Measurements from ENCODE around the gene CDH23. TPM values are rescaled to one million over a fixed set of nuclear protein-coding genes. Genes with fewer than 3 reads are reported as not detected.

CDH23 gene
- total RNA-seq, 2 experiments from 2014 or later, result 4.7 to 4.9 TPM

GRCh38 chr10:71429304-71429703 is 32.6 kb downstream of the CDH23 start:
- Mint-ChIP-seq H3K36me3 (ENCODE audit: low read depth) (no peaks in the 10 kb centered on the region), H3K27me3 (ENCODE audit: low read depth) (peaks cover 7% of the 10 kb centered on the region), H3K4me3 (no peak overlapping the region), H3K27ac (no peak overlapping the region), H3K4me1 (ENCODE audit: low read depth) (no peaks in the 10 kb centered on the region), H3K9me3 (ENCODE audit: insufficient read depth) (no peaks in the 10 kb centered on the region)
- DNase-seq (no peak), ATAC-seq (no peak)
- ChIA-PET CTCF (interaction anchor here (1.2 to 1.4 kb wide), 4 partner anchors 11 to 141 kb away, joined by 3 to 7 read pairs (median 4); no protein-coding TSS in a partner anchor), POLR2A (no interaction called here)

DNA sequence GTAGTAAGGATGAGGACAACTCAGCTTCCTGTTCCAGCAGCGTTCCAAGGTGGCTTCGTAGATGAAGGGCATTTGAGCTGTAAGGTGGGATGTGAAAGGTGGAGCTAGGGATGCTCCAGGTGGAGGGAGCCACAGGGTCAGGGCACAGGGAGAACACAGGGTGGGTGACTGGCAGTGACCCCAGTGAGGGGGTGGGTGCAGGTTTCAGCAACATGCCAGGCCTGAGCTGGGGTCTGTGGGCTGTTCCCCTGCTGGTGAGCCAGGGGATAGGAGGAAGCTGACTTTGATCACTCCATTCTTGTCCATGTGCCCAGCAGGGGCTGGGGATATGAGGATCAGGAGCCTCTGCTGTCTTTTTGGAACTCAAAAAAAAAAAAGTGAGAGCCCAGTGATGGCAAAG is 33.2 kb downstream of the CDH23 start:
- DNase-seq (no peak), ATAC-seq (no peak)
- no peaks in the 10 kb centered on the region for H3K36me3 Mint-ChIP-seq (ENCODE audit: low read depth)
- H3K4me1 Mint-ChIP-seq (ENCODE audit: low read depth), result peaks cover 3% of the 10 kb centered on the region
- ChIA-PET CTCF (interaction anchor here (0.8 to 1.4 kb wide), 4 partner anchors 11 to 140 kb away, joined by 3 to 7 read pairs (median 4); no protein-coding TSS in a partner anchor), POLR2A (no interaction called here)
- H3K4me3 Mint-ChIP-seq, result no peak overlapping the region
- H3K27me3 Mint-ChIP-seq (ENCODE audit: low read depth), result peaks cover 4% of the 10 kb centered on the region
- H3K27ac Mint-ChIP-seq, result no peak overlapping the region
- H3K9me3 Mint-ChIP-seq (ENCODE audit: insufficient read depth), result no peaks in the 10 kb centered on the region

DNA sequence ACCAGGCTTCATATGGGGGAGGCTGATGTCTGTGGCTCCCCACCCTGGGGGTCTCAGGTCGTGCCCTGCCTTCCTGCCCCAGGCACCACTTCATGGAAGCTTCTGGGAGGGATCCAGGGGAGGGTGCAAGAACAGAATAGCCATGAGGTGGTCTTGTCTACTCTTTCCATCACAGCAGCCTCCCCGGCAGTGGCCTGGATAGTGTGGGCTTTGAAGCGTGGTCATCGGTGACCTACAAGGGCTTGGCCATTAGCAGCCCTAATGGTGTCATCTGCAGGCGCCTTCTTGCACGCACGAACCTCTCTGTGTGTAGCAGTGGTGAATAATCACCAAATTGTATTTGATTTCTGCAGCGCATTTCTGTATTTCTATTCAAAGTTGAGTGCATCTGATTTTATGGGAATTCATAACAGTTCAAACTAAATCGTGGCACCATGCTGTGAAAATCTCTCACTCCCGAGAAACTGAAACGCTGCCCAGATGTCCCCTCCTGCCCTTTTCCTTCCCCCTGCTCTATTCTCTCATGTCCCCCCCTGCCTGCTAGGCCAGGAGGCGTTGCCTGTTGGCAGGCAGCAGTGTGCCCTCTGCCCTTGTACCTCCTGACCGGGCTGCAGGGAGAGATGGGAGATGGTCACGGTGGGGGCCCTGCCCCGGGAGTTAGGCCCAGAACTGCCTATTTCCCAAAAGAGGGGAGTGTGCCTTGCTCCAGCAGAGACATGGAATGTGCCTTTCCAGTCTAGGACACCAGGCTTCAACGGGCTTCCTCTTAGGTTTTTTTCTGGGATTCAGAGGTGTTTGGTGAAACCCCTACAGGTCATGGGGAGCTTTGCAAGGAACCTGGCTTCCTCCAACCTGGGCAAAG is 34.8 kb downstream of the CDH23 start:
- Mint-ChIP-seq H3K4me1 (ENCODE audit: low read depth) (peaks cover 3% of the 10 kb centered on the region), H3K9me3 (ENCODE audit: insufficient read depth) (no peaks in the 10 kb centered on the region), H3K27ac (no peak overlapping the region), H3K4me3 (no peak overlapping the region), H3K27me3 (ENCODE audit: low read depth) (no peaks in the 10 kb centered on the region), H3K36me3 (ENCODE audit: low read depth) (no peaks in the 10 kb centered on the region)
- CTCF ChIA-PET, result no interaction called here
- no peak for DNase-seq
- POLR2A ChIA-PET, result no interaction called here
- ATAC-seq, result no peak

GRCh38 chr10:71432101-71432905 is 35.6 kb downstream of the CDH23 start:
- DNase-seq, result no peak
- CTCF ChIA-PET, result no interaction called here

GRCh38 chr10:71432956-71433767 is 36.4 kb downstream of the CDH23 start:
- no peak overlapping the region for H3K4me3 Mint-ChIP-seq
- no peaks in the 10 kb centered on the region for H3K9me3 Mint-ChIP-seq (ENCODE audit: insufficient read depth)
- H3K27ac Mint-ChIP-seq, result no peak overlapping the region
- H3K36me3 Mint-ChIP-seq (ENCODE audit: low read depth), result no peaks in the 10 kb centered on the region
- ChIA-PET POLR2A (no interaction called here), CTCF (interaction anchor here (0.9 kb wide), 1 partner anchor 20 kb away, joined by 3 read pairs; no protein-coding TSS in a partner anchor)
- ATAC-seq, result no peak
- H3K4me1 Mint-ChIP-seq (ENCODE audit: low read depth), result peaks cover 3% of the 10 kb centered on the region
- H3K27me3 Mint-ChIP-seq (ENCODE audit: low read depth), result no peaks in the 10 kb centered on the region
- no peak for DNase-seq

More at GRCh38 chr10:71432101-71432905, 35.6 kb downstream of the CDH23 start:
- Mint-ChIP-seq H3K4me3 (no peak overlapping the region), H3K27me3 (ENCODE audit: low read depth) (no peaks in the 10 kb centered on the region), H3K27ac (no peak overlapping the region), H3K4me1 (ENCODE audit: low read depth) (peaks cover 3% of the 10 kb centered on the region), H3K9me3 (ENCODE audit: insufficient read depth) (no peaks in the 10 kb centered on the region), H3K36me3 (ENCODE audit: low read depth) (no peaks in the 10 kb centered on the region)
- no peak for ATAC-seq
- POLR2A ChIA-PET, result no interaction called here

DNA sequence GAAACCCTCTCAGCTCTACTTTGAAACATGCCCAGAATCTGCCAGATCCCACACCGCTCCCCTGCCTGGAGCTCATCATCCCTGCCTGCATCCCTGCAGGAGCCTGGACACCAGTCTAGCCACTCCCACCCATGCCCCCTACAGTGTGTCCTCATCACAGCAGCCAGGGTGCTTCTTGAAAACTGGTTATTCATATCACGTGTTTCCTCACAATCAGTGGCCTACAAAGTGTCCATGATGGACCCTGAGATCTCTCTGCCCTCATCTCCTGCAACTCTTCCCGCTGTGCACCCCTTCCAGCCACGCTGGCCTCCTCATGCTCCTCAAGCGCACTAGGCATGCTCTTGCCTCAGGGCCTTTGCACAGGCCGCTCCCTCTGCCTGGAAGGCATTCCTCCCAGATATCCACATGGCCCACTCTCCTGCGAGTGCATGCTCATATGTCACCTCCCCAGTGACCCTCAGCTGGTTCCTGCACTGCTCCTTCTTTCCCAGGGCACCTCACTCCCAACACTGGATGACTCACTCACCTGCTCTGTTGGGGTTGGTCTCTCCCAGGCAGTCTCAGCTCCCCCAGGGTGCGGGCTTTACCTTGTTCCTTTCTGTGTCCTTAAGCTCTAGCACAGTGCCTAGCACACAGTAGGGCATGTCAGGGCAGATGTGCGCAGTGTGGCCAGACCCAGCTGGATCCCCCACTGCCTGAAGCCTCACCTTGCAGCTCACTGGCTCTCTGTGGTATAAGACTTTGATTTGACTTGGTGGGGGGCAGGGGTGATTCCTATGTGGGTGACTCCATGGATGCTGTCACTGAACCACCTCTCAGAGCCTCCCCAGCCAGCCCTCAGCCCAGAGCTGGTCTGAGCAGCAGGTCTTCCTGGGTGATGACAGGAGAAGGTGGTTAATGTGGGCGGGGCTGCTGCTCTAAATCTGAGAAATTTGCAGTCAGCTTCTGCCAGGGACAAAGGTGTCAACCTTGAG is 37.3 kb downstream of the CDH23 start:
- Mint-ChIP-seq H3K36me3 (ENCODE audit: low read depth) (no peaks in the 10 kb centered on the region), H3K27ac (no peak overlapping the region)
- CTCF ChIA-PET, result interaction anchor here (0.9 kb wide), 1 partner anchor 20 kb away, joined by 3 read pairs; no protein-coding TSS in a partner anchor

DNA sequence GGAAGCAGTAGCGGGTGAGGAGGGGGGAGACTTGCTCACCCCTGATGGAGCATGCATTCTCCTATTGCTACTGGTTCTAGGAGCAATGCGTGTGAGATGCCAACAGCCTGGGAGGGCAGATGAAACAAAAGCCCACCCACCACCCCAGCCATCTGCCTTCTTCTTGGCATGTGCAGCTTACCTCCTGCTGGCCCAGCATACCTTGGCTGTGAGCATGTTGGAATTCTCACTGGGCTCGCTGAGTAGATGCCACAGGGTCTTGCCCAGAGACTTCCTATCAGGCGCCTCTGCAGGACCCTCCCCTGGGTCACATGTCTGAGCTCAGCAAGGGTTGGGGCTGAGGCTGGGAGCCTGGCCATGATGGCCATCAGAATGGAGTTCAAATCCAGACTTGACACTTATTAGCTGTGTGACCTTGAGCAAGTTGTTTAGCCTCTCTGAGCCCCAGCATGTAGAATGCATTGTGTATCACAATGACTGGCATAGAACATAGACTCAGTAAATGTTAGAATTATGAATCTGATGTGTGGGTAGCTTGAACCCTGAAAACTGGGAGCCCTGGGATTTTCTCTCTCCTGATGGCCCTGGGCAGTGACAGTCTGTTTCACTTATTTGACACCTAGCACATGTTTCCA is 38.2 kb downstream of the CDH23 start:
- ChIA-PET POLR2A (no interaction called here), CTCF (no interaction called here)
- H3K27ac Mint-ChIP-seq, result no peak overlapping the region

More for the DNA sequence above, 37.3 kb downstream of the CDH23 start:
- H3K4me3 Mint-ChIP-seq, result no peak overlapping the region
- peaks cover 3% of the 10 kb centered on the region for H3K4me1 Mint-ChIP-seq (ENCODE audit: low read depth)
- no peaks in the 10 kb centered on the region for H3K27me3 Mint-ChIP-seq (ENCODE audit: low read depth)
- H3K9me3 Mint-ChIP-seq (ENCODE audit: insufficient read depth), result no peaks in the 10 kb centered on the region
- ATAC-seq (peak; percentile 49), DNase-seq (peak; percentile 31)
- POLR2A ChIA-PET, result no interaction called here

DNA sequence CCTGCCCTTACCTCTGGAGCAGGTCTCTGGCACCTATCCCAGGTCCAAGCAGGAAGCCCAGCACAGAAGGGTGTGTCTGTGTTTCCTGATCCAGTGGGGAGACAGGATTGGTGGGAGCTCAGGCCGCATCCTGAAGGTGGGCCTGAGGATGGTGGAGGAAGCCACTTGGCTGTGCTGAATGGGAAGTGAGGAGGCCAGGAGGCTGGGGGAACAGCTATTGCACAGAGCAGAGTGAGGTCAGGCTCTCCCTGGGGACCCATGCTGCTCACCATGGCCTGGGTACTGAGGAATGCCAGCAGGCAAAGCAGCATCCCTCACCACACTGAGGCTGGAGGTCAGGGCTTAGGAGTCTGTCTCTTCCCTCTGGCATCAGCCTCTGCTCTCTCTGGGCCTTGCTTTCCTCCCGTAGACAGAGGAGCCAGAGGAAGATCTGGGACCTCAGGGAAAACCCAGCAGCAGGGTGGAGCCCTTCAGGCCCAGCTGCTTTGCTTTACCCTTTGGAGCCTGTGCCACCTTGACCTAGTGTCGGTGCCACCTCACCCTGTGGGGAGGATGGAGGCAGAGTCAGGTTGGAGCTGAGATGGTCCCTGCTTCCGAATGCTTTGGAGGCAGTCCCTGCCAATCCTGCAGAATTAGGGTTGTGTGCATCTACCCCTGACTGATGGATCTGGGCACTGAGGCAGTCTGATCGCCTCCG is 39.0 kb downstream of the CDH23 start:
- CTCF ChIA-PET, result no interaction called here
- no peaks in the 10 kb centered on the region for H3K9me3 Mint-ChIP-seq (ENCODE audit: insufficient read depth)
- H3K27ac Mint-ChIP-seq, result no peak overlapping the region
- no peaks in the 10 kb centered on the region for H3K36me3 Mint-ChIP-seq (ENCODE audit: low read depth)
- no peak overlapping the region for H3K4me3 Mint-ChIP-seq
- H3K27me3 Mint-ChIP-seq (ENCODE audit: low read depth), result no peaks in the 10 kb centered on the region
- peaks cover 3% of the 10 kb centered on the region for H3K4me1 Mint-ChIP-seq (ENCODE audit: low read depth)
- DNase-seq (no peak), ATAC-seq (no peak)
- POLR2A ChIA-PET, result no interaction called here

More for the DNA sequence above, 38.2 kb downstream of the CDH23 start:
- Mint-ChIP-seq H3K36me3 (ENCODE audit: low read depth) (no peaks in the 10 kb centered on the region), H3K9me3 (ENCODE audit: insufficient read depth) (no peaks in the 10 kb centered on the region), H3K4me1 (ENCODE audit: low read depth) (peaks cover 3% of the 10 kb centered on the region), H3K4me3 (no peak overlapping the region), H3K27me3 (ENCODE audit: low read depth) (no peaks in the 10 kb centered on the region)
- DNase-seq (no peak), ATAC-seq (no peak)

DNA sequence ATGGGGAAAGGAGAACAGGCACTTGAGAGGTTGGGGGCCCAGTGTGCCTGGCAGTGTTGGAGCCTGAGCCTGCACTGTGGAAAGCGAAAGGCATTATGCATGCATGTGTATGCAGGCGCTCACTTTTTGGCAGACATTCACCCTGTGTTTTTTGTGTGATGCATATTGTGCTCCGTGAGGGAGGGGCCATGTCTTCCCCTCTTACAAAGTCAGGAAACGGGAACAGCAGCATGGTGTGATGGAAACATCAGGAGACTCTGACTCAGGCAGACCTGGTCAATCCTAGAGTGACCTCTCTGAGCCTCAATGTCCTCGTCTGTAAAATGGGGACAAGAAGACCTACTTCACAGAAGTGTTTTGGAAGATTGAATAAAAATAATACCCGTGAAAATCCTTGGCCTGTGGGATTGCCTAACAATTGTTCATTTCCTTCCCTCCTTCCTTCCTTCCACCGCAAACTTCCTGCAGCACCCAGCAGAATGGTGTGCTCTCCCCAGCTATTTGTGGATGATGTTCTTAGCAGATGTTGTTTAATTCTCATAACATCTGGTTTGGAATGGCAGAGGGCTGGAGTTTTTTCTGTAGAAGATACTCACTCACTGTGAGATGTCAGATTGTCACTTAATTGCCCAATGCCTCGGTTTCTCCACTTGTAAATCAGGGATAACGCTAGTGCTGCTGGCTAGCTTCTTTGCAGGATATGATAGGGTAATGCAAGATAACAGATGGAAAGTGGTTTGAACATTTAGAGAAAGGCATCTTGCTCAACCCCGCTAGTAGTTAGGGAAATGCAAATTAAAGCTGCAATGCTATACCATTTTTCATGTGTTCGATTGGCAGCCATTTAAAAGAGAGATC is 39.8 kb downstream of the CDH23 start:
- ChIA-PET POLR2A (no interaction called here), CTCF (no interaction called here)
- ATAC-seq, result no peak
- Mint-ChIP-seq H3K27me3 (ENCODE audit: low read depth) (no peaks in the 10 kb centered on the region), H3K27ac (no peak overlapping the region), H3K36me3 (ENCODE audit: low read depth) (no peaks in the 10 kb centered on the region), H3K4me1 (ENCODE audit: low read depth) (peaks cover 3% of the 10 kb centered on the region), H3K4me3 (no peak overlapping the region), H3K9me3 (ENCODE audit: insufficient read depth) (no peaks in the 10 kb centered on the region)
- no peak for DNase-seq

Data from activated CD8-positive, alpha-beta T cell treated with anti-CD3 and anti-CD28 coated beads, Interleukin-2, amount 10 ng/mL, durations not matched to agents 7 days and 5 days (primary cell).